ENCODE data around the gene CAMK2B.

CAMK2B gene

GRCh38 chr7:44291066-44291732 lies 34.2 kb downstream of the CAMK2B start:
- Histone ChIP-seq H3K27ac (no peak overlapping the region), H3K4me3 (no peak overlapping the region)

- no peak overlapping the region for H3K4me3 ChIP-seq
- H3K27ac ChIP-seq = no peak overlapping the region
Observed at GRCh38 chr7:44290252-44290620, 35.2 kb downstream of the CAMK2B start.

- H3K4me3 ChIP-seq = no peak overlapping the region
- no peak overlapping the region for H3K27ac ChIP-seq
Observed at GRCh38 chr7:44289341-44290251, 35.8 kb downstream of the CAMK2B start.

GRCh38 chr7:44288811-44289340 lies 36.5 kb downstream of the CAMK2B start:
- Histone ChIP-seq H3K27ac (no peak overlapping the region), H3K4me3 (no peak overlapping the region)

- H3K27ac ChIP-seq = no peak overlapping the region
Observed at GRCh38 chr7:44288381-44288685, 37.1 kb downstream of the CAMK2B start.

GRCh38 chr7:44287488-44288380 lies 37.7 kb downstream of the CAMK2B start:
- H3K27ac ChIP-seq = no peak overlapping the region

More at GRCh38 chr7:44288381-44288685, 37.1 kb downstream of the CAMK2B start:
- no peak overlapping the region for H3K4me3 ChIP-seq

GRCh38 chr7:44286618-44287487 lies 38.5 kb downstream of the CAMK2B start:
- no peak overlapping the region for H3K27ac ChIP-seq
- no peak overlapping the region for H3K4me3 ChIP-seq

More at GRCh38 chr7:44287488-44288380, 37.7 kb downstream of the CAMK2B start:
- no peak overlapping the region for H3K4me3 ChIP-seq

- H3K4me3 ChIP-seq = no peak overlapping the region
Observed at GRCh38 chr7:44286182-44286617, 39.2 kb downstream of the CAMK2B start.

GRCh38 chr7:44285561-44285960 lies 39.8 kb downstream of the CAMK2B start:
- no peak overlapping the region for H3K27ac ChIP-seq
- no peak overlapping the region for H3K4me3 ChIP-seq

More at GRCh38 chr7:44286182-44286617, 39.2 kb downstream of the CAMK2B start:
- H3K27ac ChIP-seq = no peak overlapping the region

- Histone ChIP-seq H3K27ac (no peak overlapping the region), H3K4me3 (no peak overlapping the region)
Observed at GRCh38 chr7:44284881-44285541, 40.4 kb downstream of the CAMK2B start.

GRCh38 chr7:44284216-44284615 lies 41.2 kb downstream of the CAMK2B start:
- Histone ChIP-seq H3K27ac (no peak overlapping the region), H3K4me3 (no peak overlapping the region)

- no peak overlapping the region for H3K27ac ChIP-seq
Observed at GRCh38 chr7:44283381-44284211, 41.8 kb downstream of the CAMK2B start.

GRCh38 chr7:44282601-44283171 lies 42.7 kb downstream of the CAMK2B start:
- Histone ChIP-seq H3K4me3 (no peak overlapping the region), H3K27ac (no peak overlapping the region)

More at GRCh38 chr7:44283381-44284211, 41.8 kb downstream of the CAMK2B start:
- no peak overlapping the region for H3K4me3 ChIP-seq

- no peak overlapping the region for H3K27ac ChIP-seq
Observed at GRCh38 chr7:44281811-44282600, 43.4 kb downstream of the CAMK2B start.

GRCh38 chr7:44280993-44281721 lies 44.2 kb downstream of the CAMK2B start:
- H3K27ac ChIP-seq = no peak overlapping the region
- no peak overlapping the region for H3K4me3 ChIP-seq

More at GRCh38 chr7:44281811-44282600, 43.4 kb downstream of the CAMK2B start:
- H3K4me3 ChIP-seq = no peak overlapping the region

GRCh38 chr7:44280636-44280992 lies 44.8 kb downstream of the CAMK2B start:
- Histone ChIP-seq H3K27ac (no peak overlapping the region), H3K4me3 (no peak overlapping the region)
